Brain microvascular endothelial cell (primary cell): ENCODE results near the gene LAMC1.

Experiments used
- DNase-seq: peaks from one replicate; pipeline ENCODE4 v3.0.0-alpha.2; 2020
- H3K27ac ChIP-seq: fragments of 250-450 bp; sonication (Bioruptor Pico); 2 replicates; pipeline ENCODE4 v1.5.1; 2020; ENCODE audit warnings: mild to moderate bottlenecking, moderate library complexity
- H3K27me3 ChIP-seq: fragments of 250-450 bp; sonication (Bioruptor Pico); replicated peaks from 2 replicates; pipeline ENCODE4 v1.5.1; 2020; ENCODE audit warnings: mild to moderate bottlenecking
- H3K36me3 ChIP-seq: fragments of 250-450 bp; sonication (Bioruptor Pico); replicated peaks from 2 replicates; pipeline ENCODE4 v1.5.1; 2020; ENCODE audit warnings: mild to moderate bottlenecking
- H3K4me3 ChIP-seq: 2 replicates; pipeline ENCODE4 v1.5.1; 2011; ENCODE audit warnings: low read depth, mild to moderate bottlenecking, control low read depth, low read length, moderate library complexity
- in situ Hi-C: cut with HindIII; loops from 2 replicates; pipeline ENCODE4 v1.10.0; 2017; ENCODE audit warnings: low sequenced_read_pairs, low pct_ligation_motif_present
- TF ChIP-seq, protein P1 (sequence below): IDR thresholded peaks from 2 replicates; pipeline ENCODE4 v1.5.1; 2011; ENCODE audit warnings: low read depth, mild to moderate bottlenecking, moderate library complexity, low read length, control low read depth, inconsistent platforms; ENCODE audit errors: missing control alignments

Gene LAMC1

DNA sequence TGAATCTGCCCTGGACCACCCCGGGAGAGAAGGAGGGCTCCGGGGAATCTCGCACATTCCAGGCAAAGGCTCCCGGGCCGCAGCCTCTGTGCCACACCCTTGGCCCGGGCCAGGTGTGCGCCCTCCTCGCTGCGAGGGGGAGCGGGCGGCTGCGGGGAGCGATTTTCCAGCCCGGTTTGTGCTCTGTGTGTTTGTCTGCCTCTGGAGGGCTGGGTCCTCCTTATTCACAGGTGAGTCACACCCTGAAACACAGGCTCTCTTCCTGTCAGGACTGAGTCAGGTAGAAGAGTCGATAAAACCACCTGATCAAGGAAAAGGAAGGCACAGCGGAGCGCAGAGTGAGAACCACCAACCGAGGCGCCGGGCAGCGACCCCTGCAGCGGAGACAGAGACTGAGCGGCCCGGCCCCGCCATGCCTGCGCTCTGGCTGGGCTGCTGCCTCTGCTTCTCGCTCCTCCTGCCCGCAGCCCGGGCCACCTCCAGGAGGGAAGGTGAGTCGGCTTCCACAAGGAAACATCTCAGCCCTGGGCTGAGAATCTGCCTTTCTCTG, 162.8 kb downstream of the LAMC1 start, which contains the start of gene LAMC2:
Gene LAMC2 (plus strand): TSS at position 324 of the 550 bp plus-strand sequence. CDS start 89 bp downstream, at position 413.
- Histone ChIP-seq H3K27me3 (no peaks in the 10 kb centered on the region), H3K27ac (no peak within 1 kb of the TSS), H3K36me3 (no peaks in the 10 kb centered on the region), H3K4me3 (peak within 1 kb of the TSS; percentile 53)
- TF ChIP-seq, protein P1, sequence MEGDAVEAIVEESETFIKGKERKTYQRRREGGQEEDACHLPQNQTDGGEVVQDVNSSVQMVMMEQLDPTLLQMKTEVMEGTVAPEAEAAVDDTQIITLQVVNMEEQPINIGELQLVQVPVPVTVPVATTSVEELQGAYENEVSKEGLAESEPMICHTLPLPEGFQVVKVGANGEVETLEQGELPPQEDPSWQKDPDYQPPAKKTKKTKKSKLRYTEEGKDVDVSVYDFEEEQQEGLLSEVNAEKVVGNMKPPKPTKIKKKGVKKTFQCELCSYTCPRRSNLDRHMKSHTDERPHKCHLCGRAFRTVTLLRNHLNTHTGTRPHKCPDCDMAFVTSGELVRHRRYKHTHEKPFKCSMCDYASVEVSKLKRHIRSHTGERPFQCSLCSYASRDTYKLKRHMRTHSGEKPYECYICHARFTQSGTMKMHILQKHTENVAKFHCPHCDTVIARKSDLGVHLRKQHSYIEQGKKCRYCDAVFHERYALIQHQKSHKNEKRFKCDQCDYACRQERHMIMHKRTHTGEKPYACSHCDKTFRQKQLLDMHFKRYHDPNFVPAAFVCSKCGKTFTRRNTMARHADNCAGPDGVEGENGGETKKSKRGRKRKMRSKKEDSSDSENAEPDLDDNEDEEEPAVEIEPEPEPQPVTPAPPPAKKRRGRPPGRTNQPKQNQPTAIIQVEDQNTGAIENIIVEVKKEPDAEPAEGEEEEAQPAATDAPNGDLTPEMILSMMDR = peak; percentile 65
- in situ Hi-C loops = no loop called here
- peak; percentile 36 for DNase-seq

DNA sequence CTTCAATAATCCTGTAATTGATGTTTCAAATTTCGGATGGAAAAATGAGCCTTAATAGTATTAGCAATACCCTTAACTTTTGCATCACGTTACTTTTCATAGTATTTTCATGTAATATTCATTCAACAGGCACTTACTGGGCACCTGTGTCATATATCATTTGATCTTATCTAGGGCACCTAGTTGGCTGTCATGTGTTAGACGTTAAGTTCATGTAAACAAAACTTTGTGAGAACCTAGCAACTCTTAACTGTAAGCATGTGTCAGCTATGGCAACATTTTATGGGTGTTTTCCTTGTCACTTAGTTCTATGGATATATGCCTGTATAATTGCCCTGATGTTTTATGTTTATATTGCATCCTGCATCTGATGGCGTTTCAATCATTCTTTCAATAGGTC, 163.6 kb downstream of the LAMC1 start:
- in situ Hi-C loops = no loop called here
- H3K36me3 ChIP-seq = no peaks in the 10 kb centered on the region
- no peaks in the 10 kb centered on the region for H3K27me3 ChIP-seq
- H3K4me3 ChIP-seq = no peak overlapping the region
- TF ChIP-seq, protein P1 = no peak
- H3K27ac ChIP-seq = no peak overlapping the region
- DNase-seq = no peak

DNA sequence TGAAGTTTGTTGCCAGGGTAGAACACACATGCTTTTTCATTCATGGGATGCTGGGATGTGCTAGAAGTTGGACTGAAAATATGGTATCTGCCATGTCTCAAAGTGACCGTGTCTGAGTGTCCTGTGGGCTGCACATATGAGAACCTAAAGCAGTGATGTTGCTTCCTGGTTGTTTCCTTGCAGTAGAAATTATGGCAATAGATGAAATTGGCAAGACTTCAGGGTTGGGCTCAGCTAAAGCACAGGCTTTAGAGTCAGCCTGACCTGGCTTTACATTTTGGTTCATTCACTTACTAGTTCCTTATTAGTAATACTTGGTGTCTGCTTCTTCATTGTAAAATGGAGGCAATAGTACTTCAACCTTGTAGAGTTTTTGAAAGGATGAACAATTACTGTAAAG, 165.0 kb downstream of the LAMC1 start:
- Histone ChIP-seq H3K36me3 (no peaks in the 10 kb centered on the region), H3K27me3 (no peaks in the 10 kb centered on the region), H3K4me3 (no peak overlapping the region), H3K27ac (no peak overlapping the region)
- in situ Hi-C loops = no loop called here
- TF ChIP-seq, protein P1 = no peak
- no peak for DNase-seq

DNA sequence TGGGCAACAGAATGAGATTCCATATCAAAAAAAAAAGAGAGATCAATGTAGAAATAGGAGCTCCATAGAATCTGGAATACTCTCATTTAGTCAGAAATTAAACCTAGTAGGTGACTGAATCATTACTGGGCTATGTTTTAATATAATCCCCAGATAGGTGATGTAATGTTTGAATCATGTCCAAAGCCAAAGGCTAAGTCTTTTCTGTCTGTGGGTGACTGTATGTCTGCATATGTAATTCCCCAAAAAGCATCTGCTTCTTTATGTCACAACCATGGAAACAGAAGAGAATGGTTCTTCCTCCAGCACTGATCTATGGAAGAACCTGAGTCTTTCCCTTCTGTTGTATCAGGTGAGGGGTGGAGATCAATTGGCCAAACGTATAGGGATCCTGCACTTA, 168.6 kb downstream of the LAMC1 start:
- Histone ChIP-seq H3K27me3 (no peaks in the 10 kb centered on the region), H3K36me3 (no peaks in the 10 kb centered on the region), H3K27ac (peak overlapping the region; percentile 54), H3K4me3 (no peak overlapping the region)
- peak; percentile 71 for DNase-seq
- TF ChIP-seq, protein P1 = no peak
- in situ Hi-C loops = no loop called here

DNA sequence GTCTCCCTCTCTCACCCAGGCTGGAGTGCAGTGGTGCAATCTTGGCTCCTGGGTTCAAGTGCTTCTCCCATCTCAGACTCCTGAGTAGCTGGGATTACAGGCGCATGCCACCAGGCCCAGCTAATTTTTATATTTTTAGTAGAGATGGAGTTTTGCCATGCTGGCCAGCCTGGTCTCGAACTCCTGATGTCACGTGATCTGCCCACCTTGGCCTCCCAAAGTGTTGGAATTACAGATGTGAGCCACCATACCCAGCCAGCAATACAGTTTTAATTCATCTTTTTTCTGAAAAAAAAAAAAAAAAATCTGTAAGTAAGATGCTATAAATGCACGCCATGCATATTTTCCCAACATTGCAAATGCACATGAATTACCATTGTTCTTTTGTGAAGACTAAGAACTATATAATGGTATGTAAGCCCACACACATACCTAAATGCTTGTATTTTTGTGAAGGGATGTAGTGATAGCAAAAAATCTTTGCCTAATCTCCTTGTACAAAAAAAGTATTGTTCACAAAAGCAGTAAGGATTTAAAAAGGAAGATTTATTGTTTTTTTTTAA, 170.8 kb downstream of the LAMC1 start:
- no peak overlapping the region for H3K27ac ChIP-seq
- TF ChIP-seq, protein P1 = no peak
- DNase-seq = no peak
- no peak overlapping the region for H3K4me3 ChIP-seq
- H3K36me3 ChIP-seq = no peaks in the 10 kb centered on the region
- in situ Hi-C loops = no loop called here
- H3K27me3 ChIP-seq = no peaks in the 10 kb centered on the region
